Measurements from ENCODE around the gene NUDT13.
"Not testable (repeated sequence)": the region's sequence is repeated elsewhere in the genome, so short reads cannot be mapped to it uniquely, and the experiment has no call there.

Gene NUDT13

GRCh38 chr10:73106301-73106700 is 4.0 kb upstream of the NUDT13 start:
- H3K23ac ChIP-seq (ENCODE audit: low read depth, low read length, poor library complexity), result no peak overlapping the region
- no peak overlapping the region for H2BK5ac ChIP-seq (ENCODE audit: low read length)
- no peak overlapping the region for H3K4ac ChIP-seq (ENCODE audit: low read length)
- H2AFZ ChIP-seq (ENCODE audit: low read length), result no peak overlapping the region
- no peak overlapping the region for H2BK12ac ChIP-seq (ENCODE audit: low read length)
- no peak overlapping the region for H3K14ac ChIP-seq (ENCODE audit: low read length)
- H4K91ac ChIP-seq (ENCODE audit: low read depth, low read length, poor library complexity), result no peak overlapping the region
- H2BK15ac ChIP-seq (ENCODE audit: low read length), result no peak overlapping the region
- H3K36me3 ChIP-seq (replicated peaks in 1 of 2; ENCODE audit: control insufficient read depth in 2 of 2, insufficient read depth in 2 of 2, low read length in 2 of 2), result peaks cover 2 to 32% of the 10 kb centered on the region in 2 donors
- H4K8ac ChIP-seq (ENCODE audit: low read depth, low read length), result no peak overlapping the region
- no peak overlapping the region for H3K4me2 ChIP-seq (ENCODE audit: insufficient read depth, low read length, poor library complexity, severe bottlenecking)
- no peaks in the 10 kb centered on the region for H3K27me3 ChIP-seq (ENCODE audit: control insufficient read depth in 3 of 3, insufficient read depth in 3 of 3, low read depth in 1 of 3, low read length in 3 of 3)
- H3K9me3 ChIP-seq (replicated peaks in 1 of 2; ENCODE audit: control insufficient read depth in 2 of 2, insufficient read depth in 1 of 2, low read depth in 1 of 2, low read length in 2 of 2), result peaks cover 0 to 6% of the 10 kb centered on the region in 2 donors
- H3K4me3 ChIP-seq (ENCODE audit: low read length in 2 of 2), result no peak overlapping the region
- no peak overlapping the region for H3K27ac ChIP-seq (replicated peaks; ENCODE audit: low read length)
- no peak overlapping the region for H3K9ac ChIP-seq (ENCODE audit: low read depth, low read length, poor library complexity)
- DNase-seq (ENCODE audit: low spot score), result no peak
- no peak overlapping the region for H2AK5ac ChIP-seq (ENCODE audit: low read depth, low read length)
- no CpG with 5 or more reads among the region's 3 CpGs for WGBS, 2 donors (ENCODE audit: extremely low coverage in 2 of 2, insufficient read length in 2 of 2, insufficient replicate concordance in 1 of 2)
- no peaks in the 10 kb centered on the region for H3K79me1 ChIP-seq (ENCODE audit: low read depth, low read length)
- H2BK120ac ChIP-seq (ENCODE audit: low read depth, low read length), result no peak overlapping the region
- H3K4me1 ChIP-seq (ENCODE audit: control insufficient read depth in 2 of 2, insufficient read depth in 1 of 2, low read depth in 1 of 2, low read length in 2 of 2), result no peaks in the 10 kb centered on the region
- H3K18ac ChIP-seq (ENCODE audit: low read length), result no peak overlapping the region

- H3K4me2 ChIP-seq (ENCODE audit: insufficient read depth, low read length, poor library complexity, severe bottlenecking); H3K18ac ChIP-seq (ENCODE audit: low read length); H2BK12ac ChIP-seq (ENCODE audit: low read length); H3K4me1 ChIP-seq (ENCODE audit: control insufficient read depth in 2 of 2, insufficient read depth in 1 of 2, low read depth in 1 of 2, low read length in 2 of 2); H3K4me3 ChIP-seq (ENCODE audit: low read length in 2 of 2); H3K14ac ChIP-seq (ENCODE audit: low read length); H3K79me1 ChIP-seq (ENCODE audit: low read depth, low read length); H2BK15ac ChIP-seq (ENCODE audit: low read length); H3K9me3 ChIP-seq (replicated peaks in 1 of 2; ENCODE audit: control insufficient read depth in 2 of 2, insufficient read depth in 1 of 2, low read depth in 1 of 2, low read length in 2 of 2); H3K4ac ChIP-seq (ENCODE audit: low read length); H2BK5ac ChIP-seq (ENCODE audit: low read length); DNase-seq (ENCODE audit: low spot score); H3K27ac ChIP-seq (replicated peaks; ENCODE audit: low read length); H3K27me3 ChIP-seq (ENCODE audit: control insufficient read depth in 3 of 3, insufficient read depth in 3 of 3, low read depth in 1 of 3, low read length in 3 of 3); H3K9ac ChIP-seq (ENCODE audit: low read depth, low read length, poor library complexity); H4K8ac ChIP-seq (ENCODE audit: low read depth, low read length); H2BK120ac ChIP-seq (ENCODE audit: low read depth, low read length); H3K23ac ChIP-seq (ENCODE audit: low read depth, low read length, poor library complexity); H2AK5ac ChIP-seq (ENCODE audit: low read depth, low read length); H4K91ac ChIP-seq (ENCODE audit: low read depth, low read length, poor library complexity); H2AFZ ChIP-seq (ENCODE audit: low read length): not testable (repeated sequence)
- no CpG with 5 or more reads among the region's 4 CpGs for WGBS, 2 donors (ENCODE audit: extremely low coverage in 2 of 2, insufficient read length in 2 of 2, insufficient replicate concordance in 1 of 2)
- peaks cover 0 to 33% of the 10 kb centered on the region in 2 donors for H3K36me3 ChIP-seq (replicated peaks in 1 of 2; ENCODE audit: control insufficient read depth in 2 of 2, insufficient read depth in 2 of 2, low read length in 2 of 2)
Observed at GRCh38 chr10:73109248-73109652, 1.0 kb upstream of the NUDT13 start.

GRCh38 chr10:73112032-73112431 is 1.8 kb downstream of the NUDT13 start:
- not testable (repeated sequence) for H3K79me1 ChIP-seq (ENCODE audit: low read depth, low read length); H3K27ac ChIP-seq (replicated peaks; ENCODE audit: low read length); H3K4me3 ChIP-seq (ENCODE audit: low read length in 2 of 2); H3K4me2 ChIP-seq (ENCODE audit: insufficient read depth, low read length, poor library complexity, severe bottlenecking); H3K4ac ChIP-seq (ENCODE audit: low read length); H3K14ac ChIP-seq (ENCODE audit: low read length); H3K9me3 ChIP-seq (replicated peaks in 1 of 2; ENCODE audit: control insufficient read depth in 2 of 2, insufficient read depth in 1 of 2, low read depth in 1 of 2, low read length in 2 of 2); H2BK12ac ChIP-seq (ENCODE audit: low read length); H3K4me1 ChIP-seq (ENCODE audit: control insufficient read depth in 2 of 2, insufficient read depth in 1 of 2, low read depth in 1 of 2, low read length in 2 of 2); H4K91ac ChIP-seq (ENCODE audit: low read depth, low read length, poor library complexity); H2BK5ac ChIP-seq (ENCODE audit: low read length); H3K23ac ChIP-seq (ENCODE audit: low read depth, low read length, poor library complexity); H4K8ac ChIP-seq (ENCODE audit: low read depth, low read length); H2AK5ac ChIP-seq (ENCODE audit: low read depth, low read length); H2AFZ ChIP-seq (ENCODE audit: low read length); H3K18ac ChIP-seq (ENCODE audit: low read length); DNase-seq (ENCODE audit: low spot score); H2BK15ac ChIP-seq (ENCODE audit: low read length); H3K27me3 ChIP-seq (ENCODE audit: control insufficient read depth in 3 of 3, insufficient read depth in 3 of 3, low read depth in 1 of 3, low read length in 3 of 3); H3K9ac ChIP-seq (ENCODE audit: low read depth, low read length, poor library complexity); H2BK120ac ChIP-seq (ENCODE audit: low read depth, low read length)
- peaks cover 0 to 38% of the 10 kb centered on the region in 2 donors for H3K36me3 ChIP-seq (replicated peaks in 1 of 2; ENCODE audit: control insufficient read depth in 2 of 2, insufficient read depth in 2 of 2, low read length in 2 of 2)
- no CpG with 5 or more reads among the region's 13 CpGs for WGBS, 2 donors (ENCODE audit: extremely low coverage in 2 of 2, insufficient read length in 2 of 2, insufficient replicate concordance in 1 of 2)

GRCh38 chr10:73113551-73113950 is 3.3 kb downstream of the NUDT13 start:
- Histone ChIP-seq H4K8ac (ENCODE audit: low read depth, low read length) (no peak overlapping the region), H3K14ac (ENCODE audit: low read length) (no peak overlapping the region), H3K23ac (ENCODE audit: low read depth, low read length, poor library complexity) (no peak overlapping the region), H3K4me3 (ENCODE audit: low read length in 2 of 2) (no peak overlapping the region), H3K4me2 (ENCODE audit: insufficient read depth, low read length, poor library complexity, severe bottlenecking) (no peak overlapping the region), H3K18ac (ENCODE audit: low read length) (no peak overlapping the region), H3K36me3 (replicated peaks in 1 of 2; ENCODE audit: control insufficient read depth in 2 of 2, insufficient read depth in 2 of 2, low read length in 2 of 2) (peaks cover 0 to 29% of the 10 kb centered on the region in 2 donors), H2AFZ (ENCODE audit: low read length) (no peak overlapping the region), H2BK5ac (ENCODE audit: low read length) (no peak overlapping the region), H2BK120ac (ENCODE audit: low read depth, low read length) (no peak overlapping the region), H3K27ac (replicated peaks; ENCODE audit: low read length) (no peak overlapping the region), H3K9me3 (replicated peaks in 1 of 2; ENCODE audit: control insufficient read depth in 2 of 2, insufficient read depth in 1 of 2, low read depth in 1 of 2, low read length in 2 of 2) (peaks cover 0 to 6% of the 10 kb centered on the region in 2 donors), H3K9ac (ENCODE audit: low read depth, low read length, poor library complexity) (no peak overlapping the region), H3K27me3 (ENCODE audit: control insufficient read depth in 3 of 3, insufficient read depth in 3 of 3, low read depth in 1 of 3, low read length in 3 of 3) (no peaks in the 10 kb centered on the region), H2BK12ac (ENCODE audit: low read length) (no peak overlapping the region), H3K4ac (ENCODE audit: low read length) (no peak overlapping the region), H2BK15ac (ENCODE audit: low read length) (no peak overlapping the region), H3K4me1 (ENCODE audit: control insufficient read depth in 2 of 2, insufficient read depth in 1 of 2, low read depth in 1 of 2, low read length in 2 of 2) (peaks cover 2 to 4% of the 10 kb centered on the region in 2 donors), H4K91ac (ENCODE audit: low read depth, low read length, poor library complexity) (no peak overlapping the region), H2AK5ac (ENCODE audit: low read depth, low read length) (no peak overlapping the region), H3K79me1 (ENCODE audit: low read depth, low read length) (no peaks in the 10 kb centered on the region)
- WGBS, 2 donors (ENCODE audit: extremely low coverage in 2 of 2, insufficient read length in 2 of 2, insufficient replicate concordance in 1 of 2), result no CpG with 5 or more reads among the region's 1 CpG
- no peak for DNase-seq (ENCODE audit: low spot score)
